H1 (cell line): ENCODE measurements around the gene AGXT2. TPM values are rescaled to one million over a fixed set of nuclear protein-coding genes. Genes with fewer than 3 reads are reported as not detected.

Experiments used
- BRCA1 ChIP-seq: IDR thresholded peaks from 2 replicates; pipeline ENCODE4 v1.6.1; 2012; ENCODE audit warnings: low read depth, low read length, improper control_type of control experiment
- E2F6 ChIP-seq: IDR thresholded peaks from 2 replicates; pipeline ENCODE4 v1.6.1; 2012; ENCODE audit warnings: inconsistent platforms
- FOSL1 ChIP-seq: IDR thresholded peaks from 2 replicates; pipeline ENCODE4 v1.6.1; 2011; ENCODE audit warnings: mild to moderate bottlenecking, low read depth, low read length, moderate library complexity; ENCODE audit not compliant: insufficient read depth
- PHF8 ChIP-seq: fragments of 200-600 bp; sonication (generic); conservative IDR thresholded peaks from 2 replicates; pipeline ENCODE4 v1.7.1; 2012; ENCODE audit warnings: low read depth, mild to moderate bottlenecking, inconsistent platforms, low read length, moderate library complexity
- RFX5 ChIP-seq: IDR thresholded peaks from 2 replicates; pipeline ENCODE4 v1.6.1; 2011; ENCODE audit warnings: low read depth, low read length, improper control_type of control experiment, borderline replicate concordance
- RXRA ChIP-seq: IDR thresholded peaks from 2 replicates; pipeline ENCODE4 v1.6.1; 2011; ENCODE audit warnings: low read depth, mild to moderate bottlenecking, low read length, moderate library complexity; ENCODE audit not compliant: insufficient read depth
- SIN3A ChIP-seq, 2 experiments: IDR thresholded peaks in 1 of 2; conservative IDR thresholded peaks in 1 of 2; 2 replicates each; pipeline ENCODE4 v1.6.1; 2011 to 2012; ENCODE audit warnings: low read length in 2 of 2, improper control_type of control experiment in 1 of 2, low read depth in 1 of 2, mild to moderate bottlenecking in 1 of 2
- polyA plus RNA-seq, 7 experiments: library from polyadenylated mRNA; depleted of rRNA in 3 of 7; stranded (reverse) in 5 of 7; unstranded in 2 of 7; fragments of >200 nt in 5 of 7; fragments of 200-250 nt in 2 of 7; gene quantifications; 1 replicate in 5 of 7; 2 replicates in 1 of 7; 4 replicates in 1 of 7; pipeline versions ENCODE4 v1.2.1 to v1.2.3, GENCODE V29; 2011 to 2013; ENCODE audit warnings: missing spikeins in 2 of 7, mixed read lengths in 2 of 7
- total RNA-seq: library from RNA; stranded (reverse); fragmentation: NEBNext Ultra II Directional; extraction: Animal tissue kit (Norgen Biotek cat#: 25700); gene quantifications from 2 replicates; pipeline ENCODE4 v1.2.1, GENCODE V29; 2021

Gene AGXT2
- total and polyA plus RNA-seq, 2 of the 8 experiments (the other 6 are each of a cell fraction or from before 2014, with no cell fraction given) = not detected

- TF ChIP-seq SIN3A (conservative IDR thresholded peaks at IDR 0.05 in 1 of 2, IDR thresholded peaks at IDR 0.05 in 1 of 2; ENCODE audit: low read depth in 1 of 2, low read length in 2 of 2) (no peak), PHF8 (no peak), BRCA1 (no peak), RFX5 (no peak), E2F6 (no peak), RXRA (no peak), FOSL1 (no peak)
- TF ChIP-seq, all 59 proteins: peak for 0
Measured at GRCh38 chr5:35061211-35061770, 13.5 kb upstream of the AGXT2 start (continued).
